Fibroblast of villous mesenchyme (primary cell): ENCODE data around the gene NACC2. TPM values are rescaled to one million over a fixed set of nuclear protein-coding genes. Genes with fewer than 3 reads are reported as not detected.

Source experiments
- DNase-seq: peaks from one replicate; pipeline ENCODE4 v3.0.0-alpha.2; 2010; ENCODE audit warnings: low read depth
- H3K4me3 ChIP-seq: 2 replicates; pipeline ENCODE4 v1.5.1; 2011; ENCODE audit warnings: low read depth, mild to moderate bottlenecking, low read length
- CTCF ChIP-seq: IDR thresholded peaks from 2 replicates; pipeline ENCODE4 v1.5.1; 2012; ENCODE audit warnings: low read depth, mild to moderate bottlenecking, low read length; ENCODE audit not compliant: insufficient read depth
- total RNA-seq: library from RNA; depleted of rRNA; stranded (reverse); fragments of >200 nt; gene quantifications from 2 replicates; pipeline ENCODE4 v1.2.3, GENCODE V29; 2012

The NACC2 gene
- total RNA-seq, 1 donor, result 34.1 TPM

DNA sequence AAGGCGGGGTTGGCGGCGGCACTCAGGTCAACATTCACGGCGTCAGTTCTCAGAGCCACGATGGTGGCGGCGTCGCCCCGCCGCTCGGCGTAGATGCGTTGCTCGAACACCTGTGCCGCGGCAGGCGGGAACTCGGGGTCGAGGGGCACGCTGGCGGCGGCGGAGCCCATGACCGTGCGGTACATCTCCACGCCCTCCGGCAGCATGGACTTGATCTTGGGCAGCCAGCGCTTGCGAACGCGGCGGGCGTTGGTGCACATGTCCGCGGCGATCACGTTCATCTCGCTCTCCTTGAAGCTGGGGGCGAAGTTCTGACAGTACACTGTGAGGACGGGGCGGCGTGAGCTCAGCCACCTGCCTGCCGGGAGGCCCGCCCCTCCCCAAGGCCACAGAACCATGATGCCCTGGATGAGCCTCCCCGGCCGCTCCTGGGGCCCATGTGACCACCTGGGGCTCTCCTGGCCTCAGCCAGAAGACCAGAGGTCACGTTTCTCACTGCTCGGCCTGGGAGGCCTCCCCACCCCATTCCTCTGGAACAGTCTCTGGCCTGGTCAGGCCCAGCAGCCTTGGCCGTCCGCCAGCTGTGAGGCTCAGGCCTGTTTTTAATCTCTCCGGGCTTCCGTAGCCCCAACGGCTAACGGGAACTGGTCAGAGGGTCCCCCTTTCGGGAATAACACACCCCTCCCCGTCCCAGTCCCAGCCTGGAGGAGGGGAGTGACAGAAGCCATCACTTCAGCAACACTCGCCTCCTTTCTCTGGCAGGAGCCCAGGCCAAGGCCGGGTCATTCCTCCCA, 83.2 kb downstream of the NACC2 start:
- DNase-seq, result peak; percentile 88
- TF ChIP-seq CTCF, result no peak
- H3K4me3 ChIP-seq, result peak overlapping the region; percentile 12

DNA sequence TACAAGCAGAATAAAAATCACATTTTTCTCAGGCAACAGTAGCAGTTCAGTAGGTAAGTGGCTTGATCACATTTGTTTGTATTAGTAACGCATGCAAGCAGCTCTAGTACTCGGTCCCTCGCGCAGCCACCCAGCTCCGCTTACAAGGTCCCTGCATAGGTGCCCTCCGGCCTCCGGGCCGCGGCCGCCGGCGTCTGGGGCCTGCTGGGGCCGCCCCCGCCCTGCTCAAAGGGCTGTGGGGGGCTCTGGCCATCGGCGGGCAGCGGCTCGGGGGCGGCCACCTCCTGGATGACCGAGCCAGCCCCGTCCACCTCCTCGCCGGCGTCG, 83.8 kb downstream of the NACC2 start:
- TF ChIP-seq CTCF, result no peak
- H3K4me3 ChIP-seq, result no peak overlapping the region
- DNase-seq, result no peak

DNA sequence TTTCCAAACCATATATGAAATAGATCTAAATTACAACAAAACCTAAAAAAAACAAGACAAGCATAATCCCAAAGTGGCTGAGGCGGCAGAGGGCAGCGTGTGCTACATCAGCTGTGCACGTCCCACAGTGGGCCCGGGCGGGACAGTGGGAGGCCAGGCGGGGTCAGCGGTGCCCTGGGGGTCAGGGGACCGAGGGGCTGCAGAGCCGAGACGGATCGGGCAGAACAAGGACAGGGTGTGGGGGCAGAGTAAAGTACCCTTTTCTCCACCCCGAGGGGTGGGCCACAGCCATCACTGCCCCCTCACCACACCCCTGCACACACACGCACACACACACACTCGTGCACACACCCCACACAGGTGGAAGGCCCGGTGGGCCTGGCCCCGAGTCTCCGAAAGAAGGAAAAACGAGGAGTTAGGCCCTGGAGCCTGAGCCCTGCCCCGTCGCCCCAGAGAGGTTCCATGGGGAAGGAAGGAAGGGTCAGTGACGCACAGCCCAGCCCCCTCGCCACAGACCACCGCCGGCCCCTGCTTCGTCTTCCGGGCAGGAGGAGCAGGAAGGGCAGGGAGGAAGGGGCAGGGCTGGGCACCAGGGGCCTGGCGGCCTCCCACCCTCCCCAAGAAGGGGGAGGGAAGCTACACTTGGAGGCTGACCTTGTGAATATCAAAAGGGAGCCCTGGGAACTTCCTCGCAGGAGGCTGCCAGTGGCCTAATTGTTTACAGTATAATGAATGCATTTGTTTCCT, 84.3 kb downstream of the NACC2 start:
- TF ChIP-seq CTCF, result no peak
- H3K4me3 ChIP-seq, result no peak overlapping the region
- no peak for DNase-seq

GRCh38 chr9:136010176-136010575, 84.9 kb downstream of the NACC2 start:
- TF ChIP-seq CTCF, result no peak

DNA sequence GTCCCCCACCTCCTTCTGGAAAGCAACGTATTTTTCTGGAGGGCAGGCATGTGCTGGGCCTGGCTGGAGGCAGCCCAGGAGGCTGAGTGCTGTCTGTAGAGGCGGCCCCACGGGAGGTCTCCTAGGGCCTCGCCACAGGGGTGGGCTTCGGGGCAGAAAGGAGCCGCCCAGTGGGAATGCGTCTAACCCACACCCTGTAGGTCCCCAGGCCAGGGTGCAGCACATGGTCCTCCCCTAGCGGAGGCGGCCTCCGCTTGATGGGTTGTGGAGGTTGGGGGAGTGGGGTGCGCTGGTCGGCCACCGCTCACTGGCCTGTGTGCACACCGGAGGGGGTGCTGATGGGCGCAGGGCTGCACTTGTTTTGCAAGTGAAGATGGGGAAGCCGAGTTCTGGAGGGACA, 85.6 kb downstream of the NACC2 start:
- no peak for DNase-seq
- no peak overlapping the region for H3K4me3 ChIP-seq
- no peak for TF ChIP-seq CTCF

More at GRCh38 chr9:136010176-136010575, 84.9 kb downstream of the NACC2 start:
- H3K4me3 ChIP-seq, result no peak overlapping the region
- no peak for DNase-seq

GRCh38 chr9:136008693-136008997, 86.4 kb downstream of the NACC2 start:
- no peak overlapping the region for H3K4me3 ChIP-seq
- no peak for TF ChIP-seq CTCF
- no peak for DNase-seq
